Effector memory CD8-positive, alpha-beta T cell (primary cell): ENCODE data around the gene TRPC3.
"Not testable (repeated sequence)": the region's sequence is repeated elsewhere in the genome, so short reads cannot be mapped to it uniquely, and the experiment has no call there.

Experiments used
- ATAC-seq: fragments of 150-1000 bp; cut with Tn5 transposase; replicated peaks from 2 replicates; pipeline ENCODE4 v1.10.0; 2021; ENCODE audit warnings: mild to moderate bottlenecking, moderate library complexity
- DNase-seq, 3 experiments: peaks; one replicate each; pipeline ENCODE4 v3.0.0; 2021
- H3K27ac Mint-ChIP-seq, 2 donors: one replicate each; pipeline ENCODE4 v1.8.0; 2022; ENCODE audit warnings: mild to moderate bottlenecking in 2 of 2, mixed read lengths in 2 of 2, moderate library complexity in 2 of 2
- H3K27me3 Mint-ChIP-seq, 2 donors: one replicate each; pipeline ENCODE4 v1.8.0; 2022; ENCODE audit warnings: mixed read lengths in 2 of 2
- H3K36me3 Mint-ChIP-seq: one replicate; pipeline ENCODE4 v1.8.0; 2022; ENCODE audit warnings: mild to moderate bottlenecking, moderate library complexity, mixed read lengths; ENCODE audit not compliant: insufficient read depth
- H3K4me1 Mint-ChIP-seq, 2 donors: one replicate each; pipeline ENCODE4 v1.8.0; 2022; ENCODE audit warnings: low read depth in 2 of 2, mixed read lengths in 2 of 2
- H3K4me3 Mint-ChIP-seq, 2 donors: one replicate each; pipeline ENCODE4 v1.8.0; 2022; ENCODE audit warnings: mild to moderate bottlenecking in 2 of 2, mixed read lengths in 2 of 2, moderate library complexity in 2 of 2
- H3K9me3 Mint-ChIP-seq, 2 donors: one replicate each; pipeline ENCODE4 v1.8.0; 2022; ENCODE audit warnings: mixed read lengths in 2 of 2

The TRPC3 gene

GRCh38 chr4:121936101-121936500 lies 15.8 kb downstream of the TRPC3 start:
- DNase-seq (no peak), ATAC-seq (no peak)
- peaks cover 3% of the 10 kb centered on the region for H3K36me3 Mint-ChIP-seq
- H3K27me3 Mint-ChIP-seq: peaks cover 31 to 35% of the 10 kb centered on the region in 2 donors
- no peak overlapping the region for H3K27ac Mint-ChIP-seq
- H3K4me1 Mint-ChIP-seq: peaks cover 16 to 17% of the 10 kb centered on the region in 2 donors
- H3K4me3 Mint-ChIP-seq: no peak overlapping the region
- no peaks in the 10 kb centered on the region for H3K9me3 Mint-ChIP-seq

DNA sequence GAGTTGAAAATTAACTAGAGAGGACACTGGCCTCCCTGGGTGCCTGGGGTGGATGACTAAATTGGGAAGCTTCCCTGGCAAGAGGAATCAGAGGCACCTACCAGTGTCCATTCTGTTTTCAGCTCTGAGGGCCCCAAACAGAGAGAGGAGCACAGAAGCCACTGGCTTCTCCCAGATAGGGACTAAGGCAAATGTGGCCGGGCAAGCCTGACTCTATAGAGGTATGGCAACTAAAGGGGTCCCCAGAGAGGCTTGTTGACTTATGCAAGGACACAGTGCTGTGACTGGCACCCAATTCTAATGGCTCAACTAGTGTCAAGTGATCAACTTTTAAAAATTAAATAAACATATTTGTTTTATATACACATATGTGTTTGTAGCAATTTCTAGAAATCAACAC lies 17.2 kb downstream of the TRPC3 start:
- Mint-ChIP-seq H3K27ac (no peak overlapping the region), H3K9me3 (no peaks in the 10 kb centered on the region), H3K4me3 (no peak overlapping the region), H3K27me3 (peaks cover 31 to 33% of the 10 kb centered on the region in 2 donors), H3K36me3 (peaks cover 3% of the 10 kb centered on the region), H3K4me1 (peaks cover 16% of the 10 kb centered on the region in 2 donors)
- DNase-seq (no peak), ATAC-seq (no peak)

DNA sequence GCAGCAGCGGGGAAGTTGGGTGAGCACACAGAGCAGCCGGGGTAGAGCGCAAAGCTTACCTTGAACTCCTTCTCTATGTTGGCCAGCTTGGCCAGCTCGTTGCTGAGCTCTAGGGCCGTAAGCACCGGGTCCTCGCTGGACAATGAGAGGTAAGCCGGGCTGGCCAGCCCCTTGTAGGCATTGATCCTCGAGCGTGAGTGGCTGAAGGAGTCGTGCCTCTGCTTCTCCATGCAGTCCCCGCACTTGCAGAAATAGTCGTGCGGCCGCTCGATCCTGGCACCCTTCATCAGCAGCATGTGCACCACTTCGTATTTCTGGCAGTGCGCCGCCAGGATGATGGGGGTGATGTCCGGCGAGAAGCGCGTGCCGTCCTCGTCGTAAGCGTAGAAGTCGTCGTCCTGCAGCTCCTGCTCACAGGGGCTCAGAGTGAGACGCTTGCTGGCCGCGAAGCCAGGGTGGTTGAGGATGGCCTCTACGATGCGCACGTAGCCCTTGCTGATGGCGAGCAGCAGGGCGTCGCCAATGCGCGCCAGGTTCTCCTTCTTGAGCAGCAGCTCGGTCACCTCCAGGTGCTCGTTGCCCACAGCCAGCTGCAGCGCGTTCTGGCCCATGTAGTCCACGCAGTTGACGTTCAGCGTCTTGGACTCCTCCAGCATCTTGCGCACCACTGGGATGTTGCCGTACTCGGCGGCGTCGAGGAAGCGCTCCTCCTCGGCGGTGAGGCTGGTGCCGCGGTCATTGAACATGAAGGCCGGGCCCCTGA lies 19.5 kb downstream of the TRPC3 start:
- Mint-ChIP-seq H3K9me3 (no peaks in the 10 kb centered on the region), H3K27me3 (peaks cover 29 to 35% of the 10 kb centered on the region in 2 donors), H3K27ac (no peak overlapping the region), H3K36me3 (no peaks in the 10 kb centered on the region), H3K4me1 (no peaks in the 10 kb centered on the region), H3K4me3 (no peak overlapping the region)
- ATAC-seq (no peak), DNase-seq (no peak)

GRCh38 chr4:121930304-121930703 lies 21.6 kb downstream of the TRPC3 start:
- ATAC-seq (no peak), DNase-seq (no peak)
- Mint-ChIP-seq H3K9me3 (no peaks in the 10 kb centered on the region), H3K4me3 (no peak overlapping the region), H3K27me3 (peaks cover 29 to 35% of the 10 kb centered on the region in 2 donors), H3K4me1 (no peaks in the 10 kb centered on the region), H3K27ac (no peak overlapping the region), H3K36me3 (no peaks in the 10 kb centered on the region)

DNA sequence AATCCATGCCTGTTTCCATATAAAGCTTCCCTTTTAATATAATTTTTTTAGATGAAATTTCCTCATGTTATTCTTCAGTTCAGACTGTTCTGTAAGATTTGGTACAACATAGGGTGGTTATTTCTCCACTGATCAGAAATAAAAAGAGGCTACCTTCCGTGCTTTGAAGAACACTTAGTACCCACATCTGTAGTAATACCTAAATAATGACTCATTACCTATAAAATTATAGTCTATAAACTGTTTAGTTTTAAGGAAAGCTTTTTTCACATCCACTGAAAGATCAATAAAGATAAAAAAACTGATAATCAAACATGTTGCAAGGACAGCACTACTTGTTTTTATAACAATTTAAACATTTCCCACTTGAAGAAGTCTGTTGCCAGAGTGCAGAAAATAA lies 23.9 kb downstream of the TRPC3 start:
- Mint-ChIP-seq H3K27ac (no peak overlapping the region), H3K4me3 (no peak overlapping the region), H3K36me3 (no peaks in the 10 kb centered on the region), H3K4me1 (no peaks in the 10 kb centered on the region), H3K9me3 (no peaks in the 10 kb centered on the region), H3K27me3 (peaks cover 29 to 30% of the 10 kb centered on the region in 2 donors)
- ATAC-seq: no peak
- DNase-seq: no peak

GRCh38 chr4:121926490-121926889 lies 25.4 kb downstream of the TRPC3 start:
- H3K9me3 Mint-ChIP-seq, H3K4me3 Mint-ChIP-seq, ATAC-seq, H3K4me1 Mint-ChIP-seq, H3K27ac Mint-ChIP-seq, DNase-seq, H3K36me3 Mint-ChIP-seq: not testable (repeated sequence)
- peaks cover 16 to 23% of the 10 kb centered on the region in 2 donors for H3K27me3 Mint-ChIP-seq

GRCh38 chr4:121923306-121923705 lies 28.6 kb downstream of the TRPC3 start:
- Mint-ChIP-seq H3K4me3 (no peak overlapping the region), H3K4me1 (no peaks in the 10 kb centered on the region)

DNA sequence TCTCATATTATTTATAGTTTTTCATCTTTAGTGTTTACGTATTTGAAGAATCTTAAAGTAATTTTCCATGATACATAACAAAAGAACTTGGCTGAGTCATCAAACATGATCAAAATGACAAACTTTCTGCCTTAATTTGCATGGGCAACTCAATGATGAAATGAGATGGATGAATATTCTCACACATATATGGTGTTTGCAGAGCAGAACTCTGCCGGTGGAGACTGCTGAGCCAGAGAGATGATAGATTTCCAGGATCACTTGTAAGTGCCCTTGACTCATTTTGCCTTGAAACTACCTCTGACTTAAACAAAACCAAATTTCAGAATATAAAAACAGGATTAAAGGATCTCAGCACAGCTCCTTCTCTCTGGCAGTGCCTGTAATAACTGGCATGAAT lies 38.2 kb downstream of the TRPC3 start:
- Mint-ChIP-seq H3K27me3 (no peaks in the 10 kb centered on the region), H3K27ac (no peak overlapping the region), H3K9me3 (no peaks in the 10 kb centered on the region), H3K36me3 (no peaks in the 10 kb centered on the region), H3K4me3 (no peak overlapping the region), H3K4me1 (peaks cover 0 to 5% of the 10 kb centered on the region in 2 donors)
- ATAC-seq (no peak), DNase-seq (no peak)

More at GRCh38 chr4:121923306-121923705, 28.6 kb downstream of the TRPC3 start:
- Mint-ChIP-seq H3K36me3 (no peaks in the 10 kb centered on the region), H3K27ac (no peak overlapping the region), H3K9me3 (no peaks in the 10 kb centered on the region), H3K27me3 (peaks cover 0 to 4% of the 10 kb centered on the region in 2 donors)
- ATAC-seq (no peak), DNase-seq (no peak)

DNA sequence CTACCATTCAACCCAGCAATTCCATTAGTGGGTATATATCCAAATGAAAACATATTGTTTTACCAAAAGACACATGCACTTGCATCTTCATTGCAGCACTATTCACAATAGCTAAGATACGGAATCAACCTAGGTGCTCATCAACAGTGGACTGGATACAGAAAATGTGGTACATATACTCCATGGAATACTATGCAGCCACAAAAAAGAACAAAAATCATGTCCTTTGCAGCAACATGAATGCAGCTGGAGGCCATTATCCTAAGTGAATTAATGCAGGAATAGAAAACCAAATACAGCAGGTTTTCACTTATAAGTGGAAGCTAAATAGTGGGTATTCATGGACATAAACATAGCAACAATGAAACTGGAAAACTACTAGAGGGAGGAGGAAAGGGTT lies 43.5 kb downstream of the TRPC3 start:
- Mint-ChIP-seq H3K4me1 (no peaks in the 10 kb centered on the region), H3K36me3 (no peaks in the 10 kb centered on the region), H3K4me3 (no peak overlapping the region), H3K27ac (no peak overlapping the region), H3K27me3 (peaks cover 4 to 7% of the 10 kb centered on the region in 2 donors), H3K9me3 (no peaks in the 10 kb centered on the region)
- ATAC-seq: no peak
- DNase-seq: no peak

DNA sequence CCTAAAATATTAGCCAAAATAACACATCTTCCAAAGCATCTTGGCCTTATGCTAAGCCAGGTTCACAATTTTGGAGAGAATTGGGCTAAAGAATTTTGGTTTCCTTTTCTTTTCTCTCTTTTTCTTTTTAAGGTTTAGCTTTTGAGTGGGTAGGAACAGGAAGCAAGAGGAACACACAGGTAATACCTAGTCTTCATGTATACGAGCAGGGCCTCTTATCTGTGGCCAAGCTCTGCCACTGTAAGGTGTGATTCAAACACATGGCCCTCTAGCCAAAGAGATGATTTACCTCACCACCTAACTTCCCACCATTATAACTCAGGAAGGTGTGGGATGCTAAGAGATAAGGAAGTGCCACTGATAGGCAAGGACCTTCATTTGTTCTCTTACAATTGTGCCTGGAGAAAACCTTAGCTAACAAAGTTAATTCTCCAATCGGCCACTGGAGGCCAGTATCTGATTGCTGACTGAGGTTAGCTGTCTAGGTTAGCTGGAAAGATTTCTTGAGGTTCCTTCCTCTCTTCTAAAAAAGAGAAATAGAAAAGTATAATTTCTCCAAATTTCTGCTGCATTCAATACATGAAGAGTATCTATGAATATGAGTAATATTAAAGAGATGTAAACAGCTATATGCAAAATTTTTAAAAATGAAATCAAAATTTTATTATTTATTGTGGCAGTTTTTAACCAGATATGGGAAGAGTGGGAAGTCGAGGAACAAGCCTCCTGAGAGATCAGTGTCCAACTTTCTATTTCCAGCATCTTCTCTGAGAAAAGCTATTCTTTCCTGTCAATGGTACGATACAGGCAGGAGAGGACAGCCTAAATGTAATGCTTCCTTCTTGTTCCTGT lies 51.5 kb downstream of the TRPC3 start:
- H3K9me3 Mint-ChIP-seq: no peaks in the 10 kb centered on the region
- DNase-seq: peak; percentile 48 to 59 (median 49)
- peak; percentile 82 for ATAC-seq
- H3K27ac Mint-ChIP-seq: no peak overlapping the region
- no peaks in the 10 kb centered on the region for H3K36me3 Mint-ChIP-seq
- peaks cover 4 to 7% of the 10 kb centered on the region in 2 donors for H3K4me1 Mint-ChIP-seq
- H3K27me3 Mint-ChIP-seq: peaks cover 4 to 12% of the 10 kb centered on the region in 2 donors
- no peak overlapping the region for H3K4me3 Mint-ChIP-seq

DNA sequence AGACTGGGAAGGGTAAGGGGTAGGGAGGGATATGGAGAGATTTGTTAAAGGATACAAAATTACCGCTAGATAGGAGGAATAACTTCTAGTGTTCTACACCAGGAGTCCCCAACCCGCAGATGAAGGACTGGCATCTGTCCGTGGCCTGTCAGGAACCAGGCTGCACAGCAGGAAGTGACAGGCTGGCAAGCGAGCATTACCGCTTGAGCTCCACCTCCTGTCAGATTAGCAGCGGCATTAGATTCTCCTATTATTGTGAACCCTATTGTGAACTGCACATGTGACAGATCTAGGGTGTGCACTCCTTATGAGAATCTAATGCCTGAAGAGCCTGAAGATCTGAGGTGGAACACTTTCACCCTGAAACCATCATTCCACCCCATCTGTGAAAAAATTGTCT lies 53.7 kb downstream of the TRPC3 start:
- Mint-ChIP-seq H3K36me3 (peaks cover 1% of the 10 kb centered on the region), H3K27ac (peak overlapping the region in 1 of 2 donors; percentile 41)
- DNase-seq: peak; percentile 2 to 13 (median 10)

DNA sequence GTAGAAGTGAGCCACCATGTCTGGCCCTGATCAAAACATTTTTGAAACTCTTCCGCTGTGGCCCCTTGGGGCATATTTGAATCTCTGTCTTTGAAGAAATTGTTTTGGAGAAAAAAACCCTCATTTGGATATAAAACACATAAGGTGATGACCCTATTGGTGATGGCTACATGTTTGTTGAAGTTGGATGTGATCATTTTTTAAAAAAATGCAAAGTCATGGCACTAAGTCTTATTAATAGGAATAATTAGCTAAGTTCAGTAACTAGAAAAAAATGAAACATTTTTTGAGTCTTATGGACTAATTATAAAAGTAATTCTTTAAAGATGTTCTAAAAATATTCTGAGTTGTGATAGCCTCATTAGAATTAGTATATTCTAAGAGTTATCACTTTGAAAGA lies 63.7 kb downstream of the TRPC3 start:
- no peak for DNase-seq
- H3K4me1 Mint-ChIP-seq: no peaks in the 10 kb centered on the region
- H3K36me3 Mint-ChIP-seq: peaks cover 1% of the 10 kb centered on the region
- H3K27ac Mint-ChIP-seq: no peak overlapping the region
- no peak overlapping the region for H3K4me3 Mint-ChIP-seq
- no peak for ATAC-seq
- peaks cover 15 to 43% of the 10 kb centered on the region in 2 donors for H3K27me3 Mint-ChIP-seq
- no peaks in the 10 kb centered on the region for H3K9me3 Mint-ChIP-seq

More for the DNA sequence above, 53.7 kb downstream of the TRPC3 start:
- peaks cover 4 to 7% of the 10 kb centered on the region in 2 donors for H3K4me1 Mint-ChIP-seq
- peak overlapping the region in 1 of 2 donors; percentile 13 for H3K4me3 Mint-ChIP-seq
- no peaks in the 10 kb centered on the region for H3K9me3 Mint-ChIP-seq
- peaks cover 0 to 3% of the 10 kb centered on the region in 2 donors for H3K27me3 Mint-ChIP-seq
- ATAC-seq: peak; percentile 66

GRCh38 chr4:121885115-121885514 lies 66.7 kb downstream of the TRPC3 start:
- Mint-ChIP-seq H3K36me3 (no peaks in the 10 kb centered on the region), H3K9me3 (no peaks in the 10 kb centered on the region), H3K27ac (no peak overlapping the region), H3K27me3 (peaks cover 36 to 61% of the 10 kb centered on the region in 2 donors), H3K4me3 (no peak overlapping the region), H3K4me1 (no peaks in the 10 kb centered on the region)
- DNase-seq (no peak), ATAC-seq (no peak)
